OCI-LY1 (cell line): ENCODE data around the gene UBR3.
"Not testable (repeated sequence)": the region's sequence is repeated elsewhere in the genome, so short reads cannot be mapped to it uniquely, and the experiment has no call there.

Source experiments
- H2AFZ ChIP-seq: fragments of 200-600 bp; sonication (generic), shearing (Covaris generic); 2 replicates; pipeline ENCODE4 v1.6.0; 2014; ENCODE audit warnings: antibody characterized with exemption, mild to moderate bottlenecking, low read length
- H3F3A ChIP-seq: fragments of 200-600 bp; sonication (generic), shearing (Covaris generic); 2 replicates; pipeline ENCODE4 v1.6.0; 2014; ENCODE audit warnings: mild to moderate bottlenecking, antibody characterized with exemption, low read length, moderate library complexity; ENCODE audit not compliant: insufficient read depth
- H3K27ac ChIP-seq: fragments of 200-600 bp; sonication (generic); 2 replicates; pipeline ENCODE4 v1.5.1; 2014; ENCODE audit warnings: low read length, mixed run types, mild to moderate bottlenecking, low read depth; ENCODE audit not compliant: poor library complexity, severe bottlenecking
- H3K27me3 ChIP-seq: fragments of 200-600 bp; sonication (generic); 2 replicates; pipeline ENCODE4 v1.6.0; 2014; ENCODE audit warnings: antibody characterized with exemption, mild to moderate bottlenecking, low read length, moderate library complexity; ENCODE audit not compliant: insufficient read depth
- H3K36me3 ChIP-seq: fragments of 200-600 bp; sonication (generic); 2 replicates; pipeline ENCODE4 v1.6.1; 2014; ENCODE audit warnings: mild to moderate bottlenecking, antibody characterized with exemption, low read length, moderate library complexity, mixed read lengths; ENCODE audit not compliant: insufficient read depth
- H3K4me1 ChIP-seq: fragments of 200-600 bp; sonication (generic); 2 replicates; pipeline ENCODE4 v1.5.1; 2014; ENCODE audit warnings: mild to moderate bottlenecking, low read length, moderate library complexity; ENCODE audit not compliant: insufficient read depth, severe bottlenecking
- H3K4me2 ChIP-seq: fragments of 200-600 bp; sonication (generic), shearing (Covaris generic); 2 replicates; pipeline ENCODE4 v1.6.1; 2014; ENCODE audit warnings: low read length
- H3K4me3 ChIP-seq: fragments of 200-600 bp; sonication (generic); 2 replicates; pipeline ENCODE4 v1.5.1; 2014; ENCODE audit warnings: low read length, low read depth, mild to moderate bottlenecking, mixed read lengths; ENCODE audit not compliant: poor library complexity, severe bottlenecking
- H3K79me2 ChIP-seq: fragments of 200-600 bp; shearing (Covaris generic); 2 replicates; pipeline ENCODE4 v1.6.1; 2016; ENCODE audit warnings: mixed run types, low read length, mixed read lengths; ENCODE audit not compliant: insufficient read depth
- H3K9ac ChIP-seq: fragments of 200-600 bp; sonication (generic), shearing (Covaris generic); 2 replicates; pipeline ENCODE4 v1.6.1; 2014; ENCODE audit warnings: mild to moderate bottlenecking, low read length, mixed read lengths
- H3K9me2 ChIP-seq: fragments of 200-600 bp; sonication (generic), shearing (Covaris generic); 2 replicates; pipeline ENCODE4 v1.6.1; 2014; ENCODE audit warnings: low read depth, mild to moderate bottlenecking, low read length, mixed read lengths
- H3K9me3 ChIP-seq: fragments of 200-600 bp; shearing (Covaris generic); 2 replicates; pipeline ENCODE4 v1.6.1; 2014; ENCODE audit warnings: low read length, mixed read lengths
- H4K20me1 ChIP-seq: fragments of 200-600 bp; sonication (generic), shearing (Covaris generic); 2 replicates; pipeline ENCODE4 v1.6.0; 2016; ENCODE audit warnings: mild to moderate bottlenecking, low read length; ENCODE audit not compliant: insufficient read depth
- CTCF ChIP-seq: fragments of 200-600 bp; sonication (generic), shearing (Covaris generic); IDR thresholded peaks from 2 replicates; pipeline ENCODE4 v1.5.1; 2017; ENCODE audit warnings: mild to moderate bottlenecking, antibody characterized with exemption, low read length, moderate library complexity, mixed read lengths
- EZH2 ChIP-seq: fragments of 200-600 bp; sonication (generic), shearing (Covaris generic); IDR thresholded peaks from 2 replicates; pipeline ENCODE4 v1.8.0; 2017; ENCODE audit warnings: borderline replicate concordance, mixed run types, mild to moderate bottlenecking, antibody characterized with exemption, low read length, moderate library complexity, mixed read lengths

The UBR3 gene

GRCh38 chr2:169818241-169818640, 9.0 kb upstream of the UBR3 start:
- Histone ChIP-seq H3K79me2 (peaks cover 18% of the 10 kb centered on the region), H3K4me3 (no peak overlapping the region), H3K36me3 (peaks cover 84% of the 10 kb centered on the region), H2AFZ (no peak overlapping the region), H3K27me3 (no peaks in the 10 kb centered on the region), H3K4me1 (peaks cover 16% of the 10 kb centered on the region), H4K20me1 (no peaks in the 10 kb centered on the region), H3K4me2 (no peak overlapping the region), H3K9me3 (0 out of 2 replicates have a peak, but pooled peaks cover 3% of the 10 kb centered on the region), H3K27ac (no peak overlapping the region), H3F3A (0 out of 2 replicates have a peak, but pooled peaks cover 2% of the 10 kb centered on the region), H3K9me2 (no peaks in the 10 kb centered on the region), H3K9ac (no peak overlapping the region)
- no peak for TF ChIP-seq CTCF
- no peak for TF ChIP-seq EZH2

- 0 out of 2 replicates have a peak, but pooled peaks cover 2% of the 10 kb centered on the region for H3F3A ChIP-seq
- peaks cover 77% of the 10 kb centered on the region for H3K36me3 ChIP-seq
- H3K27me3 ChIP-seq = no peaks in the 10 kb centered on the region
- H3K27ac ChIP-seq = no peak overlapping the region
- peaks cover 26% of the 10 kb centered on the region for H3K79me2 ChIP-seq
- no peak overlapping the region for H3K9ac ChIP-seq
- H2AFZ ChIP-seq = no peak overlapping the region
- no peak overlapping the region for H3K4me3 ChIP-seq
- H3K4me2 ChIP-seq = no peak overlapping the region
- 0 out of 2 replicates have a peak, but pooled peaks cover 3% of the 10 kb centered on the region for H3K9me3 ChIP-seq
- H3K4me1 ChIP-seq = peaks cover 24% of the 10 kb centered on the region
- H3K9me2 ChIP-seq = no peaks in the 10 kb centered on the region
- no peaks in the 10 kb centered on the region for H4K20me1 ChIP-seq
- TF ChIP-seq CTCF = no peak
- no peak for TF ChIP-seq EZH2
Measured at GRCh38 chr2:169819106-169819505, 8.1 kb upstream of the UBR3 start.

DNA sequence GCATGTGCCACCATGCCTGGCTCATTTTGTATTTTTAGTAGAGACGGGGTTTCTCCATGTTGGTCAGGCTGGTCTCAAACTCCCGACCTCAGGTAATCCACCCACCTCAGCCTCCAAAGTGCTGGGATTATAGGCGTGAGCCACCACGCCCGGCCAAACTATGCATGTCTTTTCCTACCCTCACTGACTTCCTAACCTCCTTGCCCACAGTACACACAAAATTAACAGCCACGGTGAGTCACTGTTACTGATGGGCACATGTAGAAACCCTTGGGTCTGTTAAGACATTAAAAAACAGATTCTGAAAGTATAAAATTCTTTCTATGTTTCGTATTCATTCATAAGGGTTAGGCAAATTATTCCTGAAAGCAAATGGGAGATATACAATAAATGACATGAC, 7.2 kb upstream of the UBR3 start:
- H3K27me3 ChIP-seq, H3K4me3 ChIP-seq, H4K20me1 ChIP-seq, H3K9ac ChIP-seq, H2AFZ ChIP-seq, H3K9me2 ChIP-seq, H3K9me3 ChIP-seq, H3K27ac ChIP-seq, H3F3A ChIP-seq, H3K4me2 ChIP-seq: not testable (repeated sequence)
- H3K79me2 ChIP-seq = peaks cover 30% of the 10 kb centered on the region
- H3K36me3 ChIP-seq = peaks cover 68% of the 10 kb centered on the region
- peaks cover 27% of the 10 kb centered on the region for H3K4me1 ChIP-seq

GRCh38 chr2:169822036-169822435, 5.2 kb upstream of the UBR3 start:
- peaks cover 37% of the 10 kb centered on the region for H3K4me1 ChIP-seq
- 0 out of 2 replicates have a peak, but pooled peaks cover 2% of the 10 kb centered on the region for H3F3A ChIP-seq
- peak overlapping the region; percentile 80 for H3K4me3 ChIP-seq
- no peaks in the 10 kb centered on the region for H3K9me2 ChIP-seq
- TF ChIP-seq CTCF (no peak), EZH2 (no peak)
- no peaks in the 10 kb centered on the region for H3K9me3 ChIP-seq
- no peak overlapping the region for H3K9ac ChIP-seq
- H4K20me1 ChIP-seq = no peaks in the 10 kb centered on the region
- no peak overlapping the region for H3K27ac ChIP-seq
- peaks cover 30% of the 10 kb centered on the region for H3K79me2 ChIP-seq
- H2AFZ ChIP-seq = no peak overlapping the region
- peaks cover 49% of the 10 kb centered on the region for H3K36me3 ChIP-seq
- no peaks in the 10 kb centered on the region for H3K27me3 ChIP-seq
- 0 out of 2 replicates have a peak overlapping the region, but pooled peaks have one; percentile 97 for H3K4me2 ChIP-seq
